Glutamatergic neuron (in vitro differentiated cells): ENCODE data around the gene GJA8. TPM values are rescaled to one million over a fixed set of nuclear protein-coding genes. Genes with fewer than 3 reads are reported as not detected.
"Not testable (repeated sequence)": the region's sequence is repeated elsewhere in the genome, so short reads cannot be mapped to it uniquely, and the experiment has no call there.

Experiments
- DNase-seq: peaks from one replicate; pipeline ENCODE4 v3.0.0; 2022
- H3K27ac Mint-ChIP-seq: one replicate; pipeline ENCODE4 v1.8.0; 2020; ENCODE audit warnings: mild to moderate bottlenecking, mixed read lengths, inconsistent platforms; ENCODE audit not compliant: unreplicated experiment
- H3K27me3 Mint-ChIP-seq: one replicate; pipeline ENCODE4 v1.8.0; 2020; ENCODE audit warnings: mild to moderate bottlenecking, moderate library complexity, mixed read lengths, inconsistent platforms; ENCODE audit not compliant: unreplicated experiment
- H3K36me3 Mint-ChIP-seq: one replicate; pipeline ENCODE4 v1.8.0; 2020; ENCODE audit warnings: mild to moderate bottlenecking, mixed read lengths, inconsistent platforms; ENCODE audit not compliant: unreplicated experiment
- H3K4me1 Mint-ChIP-seq: one replicate; pipeline ENCODE4 v1.8.0; 2020; ENCODE audit warnings: mild to moderate bottlenecking, low read depth, mixed read lengths, inconsistent platforms; ENCODE audit not compliant: unreplicated experiment
- H3K4me3 Mint-ChIP-seq: one replicate; pipeline ENCODE4 v1.8.0; 2020; ENCODE audit warnings: mild to moderate bottlenecking, mixed read lengths, inconsistent platforms; ENCODE audit not compliant: unreplicated experiment
- H3K9me3 Mint-ChIP-seq: one replicate; pipeline ENCODE4 v1.8.0; 2020; ENCODE audit warnings: mild to moderate bottlenecking, moderate library complexity, mixed read lengths, inconsistent platforms; ENCODE audit not compliant: unreplicated experiment
- CTCF ChIP-seq: fragments of 200-600 bp; sonication (generic); IDR thresholded peaks from one replicate; pipeline ENCODE4 v1.5.0; 2021; ENCODE audit not compliant: partially characterized antibody, unreplicated experiment
- total RNA-seq: library from RNA; stranded (reverse); fragmentation: NEBNext Ultra II Directional; extraction: Animal tissue kit (Norgen Biotek cat#: 25700); gene quantifications from one replicate; pipeline ENCODE4 v1.2.1, GENCODE V29; 2021; ENCODE audit not compliant: unreplicated experiment

Gene GJA8
- total RNA-seq, 1 donor from 2014 or later = not detected

GRCh38 chr1:147907786-147908509, 5.4 kb downstream of the GJA8 start:
- no peak for DNase-seq
- Mint-ChIP-seq H3K27ac (no peak overlapping the region), H3K4me1 (peaks cover 2% of the 10 kb centered on the region), H3K4me3 (no peak overlapping the region), H3K27me3 (no peaks in the 10 kb centered on the region), H3K36me3 (no peaks in the 10 kb centered on the region), H3K9me3 (no peaks in the 10 kb centered on the region)
- TF ChIP-seq CTCF = no peak

DNA sequence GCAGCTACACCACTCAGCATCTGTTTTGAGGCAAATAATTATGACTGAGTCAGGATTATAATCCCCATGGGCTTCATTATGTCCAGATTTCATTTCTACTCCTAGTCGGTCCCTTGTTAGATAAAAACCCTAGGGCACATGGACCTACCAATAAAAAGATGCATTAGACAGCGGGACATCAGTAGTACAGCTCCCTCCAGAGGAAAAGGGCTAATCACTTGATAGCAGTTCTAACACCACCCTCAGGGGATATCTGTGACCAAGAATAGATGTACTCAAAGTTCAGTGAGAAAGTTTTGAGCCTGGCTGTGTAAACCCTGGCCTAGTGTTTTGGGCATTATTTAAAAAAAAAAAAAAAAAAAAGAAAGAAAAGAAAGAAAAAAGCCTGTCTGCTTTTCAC, 10.0 kb downstream of the GJA8 start:
- Mint-ChIP-seq H3K4me1 (peaks cover 2% of the 10 kb centered on the region), H3K27me3 (no peaks in the 10 kb centered on the region), H3K27ac (no peak overlapping the region), H3K36me3 (no peaks in the 10 kb centered on the region), H3K9me3 (no peaks in the 10 kb centered on the region), H3K4me3 (no peak overlapping the region)
- DNase-seq = no peak
- no peak for TF ChIP-seq CTCF

- Mint-ChIP-seq H3K4me3 (no peak overlapping the region), H3K27ac (no peak overlapping the region), H3K27me3 (no peaks in the 10 kb centered on the region), H3K36me3 (no peaks in the 10 kb centered on the region), H3K9me3 (no peaks in the 10 kb centered on the region), H3K4me1 (peaks cover 2% of the 10 kb centered on the region)
- no peak for TF ChIP-seq CTCF
- no peak for DNase-seq
These were observed 10.9 kb downstream of the GJA8 start for GRCh38 chr1:147913362-147913942.

DNA sequence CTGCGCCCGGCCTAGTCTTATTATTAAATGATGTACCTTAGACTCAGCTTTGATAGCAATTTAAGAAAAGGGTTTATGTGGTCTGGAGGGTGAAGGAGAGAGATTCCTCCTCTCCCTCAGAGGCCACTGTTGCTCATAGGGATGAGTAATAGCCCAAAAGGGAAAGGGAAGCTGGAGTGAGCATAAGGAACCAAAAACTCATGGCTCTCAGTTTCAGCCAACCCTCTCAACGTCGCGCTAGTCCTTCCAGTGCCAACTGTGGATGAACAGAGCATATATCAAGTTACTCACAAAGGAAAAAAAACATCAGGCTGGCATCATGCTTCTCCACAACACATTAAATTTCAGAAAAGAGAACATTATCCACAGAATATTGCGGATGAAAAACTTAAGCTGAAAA, 17.3 kb downstream of the GJA8 start:
- Mint-ChIP-seq H3K27ac (no peak overlapping the region), H3K27me3 (peaks cover 3% of the 10 kb centered on the region), H3K36me3 (no peaks in the 10 kb centered on the region), H3K4me1 (no peaks in the 10 kb centered on the region), H3K9me3 (no peaks in the 10 kb centered on the region), H3K4me3 (no peak overlapping the region)
- TF ChIP-seq CTCF = no peak
- no peak for DNase-seq

GRCh38 chr1:147924813-147925212, 22.2 kb downstream of the GJA8 start:
- peaks cover 3% of the 10 kb centered on the region for H3K27me3 Mint-ChIP-seq
- no peak overlapping the region for H3K27ac Mint-ChIP-seq
- H3K4me1 Mint-ChIP-seq = no peaks in the 10 kb centered on the region

GRCh38 chr1:147927215-147927614, 24.6 kb downstream of the GJA8 start:
- not testable (repeated sequence) for H3K36me3 Mint-ChIP-seq, H3K27me3 Mint-ChIP-seq, H3K4me1 Mint-ChIP-seq, H3K27ac Mint-ChIP-seq, DNase-seq, H3K4me3 Mint-ChIP-seq, H3K9me3 Mint-ChIP-seq

More at GRCh38 chr1:147924813-147925212, 22.2 kb downstream of the GJA8 start:
- H3K9me3 Mint-ChIP-seq = no peaks in the 10 kb centered on the region
- H3K36me3 Mint-ChIP-seq = no peaks in the 10 kb centered on the region
- no peak overlapping the region for H3K4me3 Mint-ChIP-seq
- DNase-seq = no peak
- TF ChIP-seq CTCF = no peak

- H3K27ac Mint-ChIP-seq = not testable (repeated sequence)
These were observed 25.1 kb downstream of the GJA8 start for GRCh38 chr1:147927689-147928088.

More at GRCh38 chr1:147927689-147928088, 25.1 kb downstream of the GJA8 start:
- H3K9me3 Mint-ChIP-seq, DNase-seq, H3K27me3 Mint-ChIP-seq, H3K36me3 Mint-ChIP-seq, H3K4me3 Mint-ChIP-seq, H3K4me1 Mint-ChIP-seq: not testable (repeated sequence)
